Fibroblast of lung (primary cell): ENCODE results near the gene GPSM1.

Experiments used
- CTCF ChIP-seq, 2 donors: IDR thresholded peaks in 1 of 2; conservative IDR thresholded peaks in 1 of 2; 1 replicate in 1 of 2; 2 replicates in 1 of 2; pipeline ENCODE4 v1.5.1; 2011 to 2012; ENCODE audit warnings: low read length in 2 of 2, control low read depth in 1 of 2, inconsistent platforms in 1 of 2, low read depth in 1 of 2, mild to moderate bottlenecking in 1 of 2
- EZH2 ChIP-seq: IDR thresholded peaks from 2 replicates; pipeline ENCODE4 v1.5.1; 2012; ENCODE audit warnings: low read length, control low read depth, mild to moderate bottlenecking; ENCODE audit errors: missing control alignments

GRCh38 chr9:136314944-136315343, 12.4 kb upstream of the GPSM1 start:
- TF ChIP-seq EZH2, result no peak
- no peak for TF ChIP-seq CTCF (conservative IDR thresholded peaks at IDR 0.05 in 1 of 2, IDR thresholded peaks at IDR 0.05 in 1 of 2; ENCODE audit: low read depth in 1 of 2, low read length in 2 of 2)
